ENCODE data around the gene UBTF. TPM values are rescaled to one million over a fixed set of nuclear protein-coding genes. Genes with fewer than 3 reads are reported as not detected.

Gene UBTF
- total and polyA plus RNA-seq, 2 of the 4 experiments (the other 2 are of a cell fraction): 29.7 to 42.1 TPM

DNA sequence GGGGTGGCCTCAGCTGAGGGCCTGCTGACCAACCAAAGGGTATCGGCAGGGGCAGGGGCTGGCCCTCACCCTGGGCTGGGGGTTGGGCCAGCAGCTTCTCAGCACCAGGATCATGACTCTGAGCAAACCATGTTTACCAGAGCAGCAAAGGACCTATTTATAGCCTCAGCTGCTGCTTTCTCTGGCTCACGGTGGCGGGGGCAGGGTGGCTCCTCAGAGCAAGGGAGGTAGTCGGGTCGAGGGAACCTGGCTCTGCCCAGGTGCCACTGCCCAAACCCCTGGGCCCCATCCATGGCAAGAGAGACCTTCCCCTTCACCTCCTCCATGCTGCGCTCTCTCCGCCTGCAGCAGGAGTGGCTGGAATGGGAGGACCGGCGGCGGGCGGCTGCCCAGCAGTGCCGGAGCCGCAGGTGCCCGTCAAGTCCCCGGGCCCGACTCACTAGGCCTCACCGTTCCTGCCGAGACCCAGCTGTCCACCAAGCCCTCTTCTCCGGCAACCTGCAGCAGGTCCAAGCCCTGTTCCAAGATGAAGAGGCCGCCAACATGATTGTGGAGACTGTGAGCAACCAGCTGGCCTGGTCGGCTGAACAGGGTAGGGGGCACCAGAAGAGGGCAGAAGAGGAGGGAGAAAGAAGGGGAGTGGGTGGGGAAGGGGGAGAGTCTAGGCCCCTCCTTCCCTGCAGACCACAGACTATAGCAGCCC, 48.8 kb downstream of the UBTF start, which contains the start of gene ASB16:
ASB16 (plus strand) TSS at position 206 of the 703 bp plus-strand sequence; CDS start at position 292, 86 bp downstream.
- intact Hi-C loops (cut with micrococcal nuclease) (no loop called here), in situ Hi-C loops (cut with MboI; ENCODE audit: low sequenced_read_pairs) (no loop called here), dilution Hi-C loops (cut with HindIII; ENCODE audit: low sequenced_read_pairs, unreplicated experiment) (no loop called here)
- no peaks in the 10 kb centered on the region for H3K27me3 ChIP-seq (ENCODE audit: control insufficient read depth, insufficient read depth, low read length)
- 24% methylated on average over 5 of the region's 21 CpGs; no CpG with 5 or more reads in 1 of the 2 experiments for WGBS, 2 experiments (ENCODE audit: extremely low coverage in 2 of 2, insufficient read length in 1 of 2)
- ATAC-seq (ENCODE audit: low read depth) (peak; percentile 72), DNase-seq (peak; percentile 55)
- no peak for TF ChIP-seq CHD1 (IDR thresholded peaks at IDR 0.05; ENCODE audit: low read depth, low read length)
- TF ChIP-seq BHLHE40 (IDR thresholded peaks at IDR 0.05; ENCODE audit: low read depth, low read length): no peak
- peak; percentile 61; the same call in 1 of the 2 replicates for TF ChIP-seq MAZ (IDR thresholded peaks at IDR 0.05; ENCODE audit: borderline replicate concordance, low read depth, low read length)
- TF ChIP-seq NFE2L2 (IDR thresholded peaks at IDR 0.05; ENCODE audit: low read depth, low read length): no peak
- peak within 1 kb of the TSS; percentile 79; the same call in 1 of the 2 replicates for H2BK120ac ChIP-seq (ENCODE audit: low read depth, low read length)
- H3K36me3 ChIP-seq (ENCODE audit: control insufficient read depth, insufficient read depth, low read length): peaks cover 1% of the 10 kb centered on the region; the same call in 1 of the 2 replicates
- H4K91ac ChIP-seq (ENCODE audit: insufficient read depth, low read depth, low read length): peak within 1 kb of the TSS; percentile 21; the same call in 1 of the 2 replicates
- peak within 1 kb of the TSS; percentile 39 for H2BK5ac ChIP-seq (ENCODE audit: low read depth, low read length, poor library complexity, severe bottlenecking)
- peak within 1 kb of the TSS; percentile 86 for H2BK20ac ChIP-seq (ENCODE audit: low read depth, low read length)
- H3K4me2 ChIP-seq (ENCODE audit: low read depth, low read length): peak within 1 kb of the TSS; percentile 74
- no peak within 1 kb of the TSS for H3K4me3 ChIP-seq (ENCODE audit: insufficient read depth, low read depth, low read length)
- H3K4ac ChIP-seq (ENCODE audit: low read depth, low read length): peak within 1 kb of the TSS; percentile 80
- H3K56ac ChIP-seq (ENCODE audit: extremely low read depth, insufficient read depth, low read length): no peak within 1 kb of the TSS
- POLR2A ChIA-PET (ENCODE audit: unreplicated experiment): no interaction called here
- peak within 1 kb of the TSS; percentile 92 for H2AK9ac ChIP-seq (replicated peaks; ENCODE audit: low read depth, low read length, poor library complexity)
- H3K9me1 ChIP-seq (ENCODE audit: insufficient read depth, low read length): peaks cover 3% of the 10 kb centered on the region
- peak within 1 kb of the TSS in 1 of 2 experiments; percentile 89; a peak in 1 of 4 replicates for H4K8ac ChIP-seq (ENCODE audit: low read depth in 2 of 2, low read length in 2 of 2)
- no peak within 1 kb of the TSS; the same call in none of the 2 replicates for H3K9ac ChIP-seq (ENCODE audit: low read depth, low read length)
- H3K4me1 ChIP-seq (ENCODE audit: control insufficient read depth, insufficient read depth, low read length): peaks cover 11% of the 10 kb centered on the region
- CTCF ChIA-PET: no interaction called here
- H3K14ac ChIP-seq (replicated peaks; ENCODE audit: low read depth, low read length): peak within 1 kb of the TSS; percentile 83
- H4K5ac ChIP-seq (ENCODE audit: low read depth, low read length): peak within 1 kb of the TSS; percentile 80; the same call in 1 of the 2 replicates
- H2AFZ ChIP-seq (replicated peaks; ENCODE audit: low read length, poor library complexity): peak within 1 kb of the TSS; percentile 87
- H2BK15ac ChIP-seq (ENCODE audit: low read depth, low read length): peak within 1 kb of the TSS; percentile 90; the same call in 1 of the 3 replicates
- BruUV-seq (replicated peaks): no TSS peak
- H3K23ac ChIP-seq (ENCODE audit: low read depth, low read length): peak within 1 kb of the TSS; percentile 84; the same call in 1 of the 2 replicates
- H2AK5ac ChIP-seq (ENCODE audit: low read depth, low read length): peak within 1 kb of the TSS; percentile 97
- peaks cover 0 to 5% of the 10 kb centered on the region in 2 experiments; a peak in 1 of 4 replicates for H3K79me1 ChIP-seq (ENCODE audit: low read depth in 1 of 2, low read length in 2 of 2)
- H3K18ac ChIP-seq (ENCODE audit: low read depth, low read length): peak within 1 kb of the TSS; percentile 12; the same call in 1 of the 2 replicates
- no peaks in the 10 kb centered on the region for H4K20me1 ChIP-seq (ENCODE audit: insufficient read depth, low read length)
- H3K9me3 ChIP-seq (ENCODE audit: control insufficient read depth, insufficient read depth, low read length): no peaks in the 10 kb centered on the region
- H3K27ac ChIP-seq (ENCODE audit: insufficient read depth, low read length): no peak within 1 kb of the TSS

All from IMR-90 (cell line).